A549 (cell line): ENCODE results near the gene MRPS34. TPM values are rescaled to one million over a fixed set of nuclear protein-coding genes. Genes with fewer than 3 reads are reported as not detected.
"Not testable (repeated sequence)": the region's sequence is repeated elsewhere in the genome, so short reads cannot be mapped to it uniquely, and the experiment has no call there.

Experiments used
- ATAC-seq, 2 experiments: fragments of 200-7000 bp in 1 of 2; fragments of >200 bp in 1 of 2; cut with Nextera tagmentation in 1 of 2; cut with Tn5 transposase in 1 of 2; 3 replicates each; pipeline versions ENCODE4 v1.8.0 to v1.9.1; 2018 to 2020; ENCODE audit warnings: mild to moderate bottlenecking in 1 of 2, moderate library complexity in 1 of 2
- CTCF ChIA-PET: fragments of 300-600 bp; sonication (Branson Sonifier 250); formaldehyde crosslinking; extraction: SDS; loops from one replicate; lab custom pipeline; 2021; ENCODE audit warnings: antibody characterized with exemption, inconsistent platforms; lab: Yijun Ruan, JAX
- POLR2A ChIA-PET: fragments of 350-600 bp; formaldehyde crosslinking; extraction: SDS; loops from one replicate; lab custom pipeline; 2021; ENCODE audit warnings: antibody characterized with exemption, inconsistent platforms; lab: Yijun Ruan, JAX
- DNase-seq, 2 experiments: peaks; one replicate each; pipeline versions ENCODE4 v3.0.0 to v3.0.0-alpha.2; 2011 to 2016; ENCODE audit warnings: low read depth in 1 of 2, low spot score in 1 of 2
- FAIRE-seq: peaks from 2 replicates; lab custom pipeline; 2011; peaks lifted over from hg19 to GRCh38; lab: Jason Lieb, UNC
- H3K27ac ChIP-seq, 2 experiments: fragments of >200 bp; sonication (Bioruptor Twin); formaldehyde crosslinking; 3 replicates each; pipeline ENCODE4 v1.5.1; 2016 to 2017
- H3K4me1 ChIP-seq: fragments of >200 bp; sonication (Bioruptor Twin); formaldehyde crosslinking; 3 replicates; pipeline ENCODE4 v1.6.1; 2016
- H3K4me2 ChIP-seq: fragments of >200 bp; sonication (Bioruptor Twin); formaldehyde crosslinking; 3 replicates; pipeline ENCODE4 v1.6.1; 2016
- H3K4me3 ChIP-seq: fragments of >200 bp; sonication (Bioruptor Twin); formaldehyde crosslinking; 3 replicates; pipeline ENCODE4 v1.5.1; 2016
- H3K9me3 ChIP-seq: fragments of >200 bp; sonication (Bioruptor Twin); formaldehyde crosslinking; 3 replicates; pipeline ENCODE4 v1.6.1; 2016
- E2F6 ChIP-seq: IDR thresholded peaks from 2 replicates; pipeline ENCODE4 v1.6.1; 2012; ENCODE audit warnings: low read depth, borderline replicate concordance
- FOXS1 ChIP-seq: fragments of 250-450 bp; sonication (Bioruptor Pico); IDR thresholded peaks from 2 replicates; pipeline ENCODE4 v1.5.0; 2020; ENCODE audit warnings: mild to moderate bottlenecking, moderate library complexity
- HDAC2 ChIP-seq: fragments of 200-600 bp; sonication (generic); IDR thresholded peaks from 2 replicates; pipeline ENCODE4 v1.6.1; 2016
- HOXB5 ChIP-seq: fragments of 250-450 bp; sonication (Bioruptor Pico); IDR thresholded peaks from 2 replicates; pipeline ENCODE4 v1.5.0; 2020; ENCODE audit warnings: mild to moderate bottlenecking, moderate library complexity
- MAFK ChIP-seq: fragments of 450-650 bp; IDR thresholded peaks from 2 replicates; pipeline ENCODE4 v1.6.1; 2014; ENCODE audit not compliant: partially characterized antibody
- MAX ChIP-seq: IDR thresholded peaks from 2 replicates; pipeline ENCODE4 v1.6.1; 2012
- RNF2 ChIP-seq: fragments of 200-600 bp; sonication (generic); IDR thresholded peaks from 2 replicates; pipeline ENCODE4 v1.6.1; 2016; ENCODE audit warnings: low read depth, mild to moderate bottlenecking, antibody characterized with exemption, moderate library complexity, borderline replicate concordance
- TFCP2L1 ChIP-seq: fragments of 250-450 bp; sonication (Bioruptor Pico); IDR thresholded peaks from 2 replicates; pipeline ENCODE4 v1.5.0; 2021; ENCODE audit warnings: mild to moderate bottlenecking
- ZNF302 ChIP-seq: fragments of 250-450 bp; sonication (Bioruptor Pico); IDR thresholded peaks from 2 replicates; pipeline ENCODE4 v1.9.0; 2021; ENCODE audit warnings: inconsistent platforms, mild to moderate bottlenecking, moderate library complexity
- ZSCAN20 ChIP-seq: fragments of 250-450 bp; sonication (Bioruptor Pico); IDR thresholded peaks from 2 replicates; pipeline ENCODE4 v1.8.0; 2022; ENCODE audit warnings: mild to moderate bottlenecking, moderate library complexity
- WGBS: methylation state at CpG from one replicate; pipeline ENCODE4 v1.1.6; 2017; ENCODE audit errors: missing lambda C conversion rate; 5-methylcytosine and 5-hydroxymethylcytosine counted together
- polyA plus RNA-seq, 4 experiments: library from polyadenylated mRNA; depleted of rRNA in 3 of 4; stranded (reverse); fragments of >200 nt; fragmentation: RNase III in 1 of 4; extraction: RNeasy Plus Mini Kit Qiagen cat#74134 plus additional on column Dnase treatment in 1 of 4; gene quantifications; 2 replicates in 3 of 4; 3 replicates in 1 of 4; pipeline ENCODE4 v1.2.3, GENCODE V29; 2011 to 2017

MRPS34 gene
- polyA plus RNA-seq, 2 of the 4 experiments (the other 2 are of a cell fraction): 118 to 220 TPM

- no peak overlapping the region for H3K27ac ChIP-seq
- ChIA-PET POLR2A (no interaction called here), CTCF (interaction anchor here (1.0 to 2.1 kb wide), 2 partner anchors 12 to 40 kb away, joined by 3 to 15 read pairs; no protein-coding TSS in a partner anchor)
- peaks cover 21% of the 10 kb centered on the region; the same call in 2 of the 3 replicates for H3K9me3 ChIP-seq
- TF ChIP-seq ZSCAN20 (CRISPR knock-in tag): no peak
- H3K4me1 ChIP-seq: no peaks in the 10 kb centered on the region
- WGBS: 84% methylated on average over 10 of the region's 10 CpGs
- FAIRE-seq (no peak), DNase-seq (no peak), ATAC-seq (no peak)
- H3K4me3 ChIP-seq: no peak overlapping the region
- H3K4me2 ChIP-seq: no peak overlapping the region
Measured at GRCh38 chr16:1800701-1801100, 27.8 kb upstream of the MRPS34 start.

GRCh38 chr16:1799263-1799662, 26.3 kb upstream of the MRPS34 start:
- ATAC-seq, FAIRE-seq, H3K4me3 ChIP-seq, H3K27ac ChIP-seq, POLR2A ChIA-PET, H3K4me1 ChIP-seq, H3K4me2 ChIP-seq, DNase-seq: not testable (repeated sequence)
- H3K9me3 ChIP-seq: peaks cover 21% of the 10 kb centered on the region; the same call in 2 of the 3 replicates
- CTCF ChIA-PET: interaction anchor here (0.6 kb wide), 1 partner anchor 362 kb away, joined by 3 read pairs; no protein-coding TSS in a partner anchor
- WGBS: 60% methylated on average over 5 of the region's 5 CpGs

GRCh38 chr16:1794908-1795666, 22.2 kb upstream of the MRPS34 start:
- FAIRE-seq: no peak
- H3K4me2 ChIP-seq: no peak overlapping the region
- H3K4me1 ChIP-seq: peaks cover 5% of the 10 kb centered on the region; the same call in 1 of the 3 replicates
- ChIA-PET CTCF (interaction anchor here (1.2 kb wide), 1 partner anchor 134 kb away, joined by 3 read pairs; no protein-coding TSS in a partner anchor), POLR2A (interaction anchor here (1.2 kb wide), 1 partner anchor 12 kb away, joined by 3 read pairs; the partner anchor contains the start of genes NUBP2 and SPSB3)
- no peak for DNase-seq
- no peak overlapping the region for H3K4me3 ChIP-seq
- no peak overlapping the region for H3K27ac ChIP-seq
- peaks cover 21% of the 10 kb centered on the region; the same call in 2 of the 3 replicates for H3K9me3 ChIP-seq
- peak; percentile 65 for TF ChIP-seq MAFK
- TF ChIP-seq MAX: no peak
- ATAC-seq: no peak
- 89% methylated on average over 32 of the region's 32 CpGs for WGBS

GRCh38 chr16:1794221-1794871, 21.4 kb upstream of the MRPS34 start:
- no peak for DNase-seq
- 81% methylated on average over 8 of the region's 18 CpGs for WGBS
- H3K4me2 ChIP-seq: no peak overlapping the region
- peak; percentile 17 to 35; a peak in 4 of 6 replicates for ATAC-seq
- no peak for FAIRE-seq
- peaks cover 5% of the 10 kb centered on the region; the same call in 1 of the 3 replicates for H3K4me1 ChIP-seq
- H3K9me3 ChIP-seq: peaks cover 17% of the 10 kb centered on the region; the same call in 2 of the 3 replicates
- ChIA-PET CTCF (interaction anchor here (1.6 kb wide), 1 partner anchor 21 kb away, joined by 6 read pairs; the partner anchor contains the start of gene MRPS34), POLR2A (interaction anchor here (1.8 kb wide), 1 partner anchor 12 kb away, joined by 9 read pairs; the partner anchor contains the start of genes NUBP2 and SPSB3)
- no peak overlapping the region for H3K27ac ChIP-seq
- no peak overlapping the region for H3K4me3 ChIP-seq
- no peak for TF ChIP-seq RNF2
- no peak for TF ChIP-seq E2F6
- no peak for TF ChIP-seq HDAC2
- no peak for TF ChIP-seq HOXB5 (CRISPR knock-in tag)
- no peak for TF ChIP-seq ZNF302 (CRISPR knock-in tag)
- TF ChIP-seq TFCP2L1 (CRISPR knock-in tag): no peak
- no peak for TF ChIP-seq FOXS1 (CRISPR knock-in tag)
